ENCODE results near the gene PRAC2. TPM values are rescaled to one million over a fixed set of nuclear protein-coding genes. Genes with fewer than 3 reads are reported as not detected.

Gene PRAC2
- total and polyA plus RNA-seq, 2 of the 13 experiments (the other 11 are each of a cell fraction or from before 2014, with no cell fraction given): not detected

GRCh38 chr17:48737330-48738043 lies 14.5 kb downstream of the PRAC2 start:
- WGBS (ENCODE audit: low lambda C conversion rate): 6% methylated on average over 4 of the region's 4 CpGs
- in situ Hi-C loops (cut with HindIII; ENCODE audit: extremely low pct_ligation_motif_present, low pct_unique_long_range_greater_than_20kb): no loop called here
- H3K36me3 ChIP-seq (replicated peaks in 1 of 2; ENCODE audit: control insufficient read depth in 1 of 2, insufficient read depth in 2 of 2, low read length in 2 of 2): no peaks in the 10 kb centered on the region
- no peak overlapping the region for H3K9ac ChIP-seq (ENCODE audit: insufficient read depth, low read depth, low read length)
- ChIA-PET POLR2A (no interaction called here), CTCF (ENCODE audit: low intra/inter-chr PET ratio, low total read pairs) (no interaction called here)
- peaks cover 15% of the 10 kb centered on the region for H3K4me1 ChIP-seq (ENCODE audit: insufficient read depth, low read length)
- H4K20me1 ChIP-seq (ENCODE audit: insufficient read depth, low read length): no peaks in the 10 kb centered on the region
- no peaks in the 10 kb centered on the region for H3K79me2 ChIP-seq (ENCODE audit: insufficient read depth, low read length)
- no peak overlapping the region for H3K4me3 ChIP-seq (replicated peaks in 1 of 3; ENCODE audit: insufficient read depth in 1 of 3, low read depth in 2 of 3, low read length in 3 of 3)
- intact Hi-C loops (cut with micrococcal nuclease; ENCODE audit: unreplicated experiment): no loop called here
- no peaks in the 10 kb centered on the region for H3K9me3 ChIP-seq (ENCODE audit: low read length)
- ATAC-seq: no peak
- no peak overlapping the region for H3K4me2 ChIP-seq (ENCODE audit: low read depth, low read length)
- TF ChIP-seq TAF1 (CRISPR knock-in tag; IDR thresholded peaks at IDR 0.05) (no peak), ZNF20 (CRISPR knock-in tag; IDR thresholded peaks at IDR 0.05) (no peak), MTA1 (CRISPR knock-in tag; IDR thresholded peaks at IDR 0.05; ENCODE audit: borderline replicate concordance) (no peak), ESRRA (CRISPR knock-in tag; IDR thresholded peaks at IDR 0.05; ENCODE audit: low read depth) (no peak), BHLHE40 (IDR thresholded peaks at IDR 0.05; ENCODE audit: low read length) (no peak), ZFP62 (CRISPR knock-in tag; IDR thresholded peaks at IDR 0.05) (no peak), MNT (IDR thresholded peaks at IDR 0.05) (no peak), ZNF383 (CRISPR knock-in tag; IDR thresholded peaks at IDR 0.05; ENCODE audit: borderline replicate concordance) (no peak), SKIL (CRISPR knock-in tag; IDR thresholded peaks at IDR 0.05; ENCODE audit: borderline replicate concordance) (no peak), ZNF589 (CRISPR knock-in tag; conservative IDR thresholded peaks at IDR 0.05) (no peak), BORCS8-MEF2B (CRISPR knock-in tag; IDR thresholded peaks at IDR 0.05) (no peak), PAX8 (CRISPR knock-in tag; IDR thresholded peaks at IDR 0.05; ENCODE audit: borderline replicate concordance) (no peak), CBX5 (CRISPR knock-in tag; IDR thresholded peaks at IDR 0.05; ENCODE audit: borderline replicate concordance) (no peak), BATF2 (CRISPR knock-in tag; IDR thresholded peaks at IDR 0.05) (no peak), ZNF446 (CRISPR knock-in tag; IDR thresholded peaks at IDR 0.05) (no peak), ZBTB42 (CRISPR knock-in tag; IDR thresholded peaks at IDR 0.05) (no peak), KAT2B (IDR thresholded peaks at IDR 0.05; ENCODE audit: borderline replicate concordance, low read depth, low read length) (no peak), ZNF691 (CRISPR knock-in tag; IDR thresholded peaks at IDR 0.05; ENCODE audit: borderline replicate concordance, low read depth) (no peak)
- H2AFZ ChIP-seq (ENCODE audit: low read length): no peak overlapping the region
- no peak for DNase-seq (ENCODE audit: low spot score)
- no TSS peak for BruUV-seq (replicated peaks)
- H3K27me3 ChIP-seq (ENCODE audit: control insufficient read depth in 1 of 2, insufficient read depth in 2 of 2, low read length in 2 of 2): peaks cover 12 to 91% of the 10 kb centered on the region in 2 experiments
- no peak for FAIRE-seq
- H3K27ac ChIP-seq (ENCODE audit: extremely low read length, insufficient read depth, low read length): no peak overlapping the region

All from HepG2 (cell line).